Testis (tissue), 3 donors: Measurements from ENCODE around the gene AOC2. TPM values are rescaled to one million over a fixed set of nuclear protein-coding genes. Genes with fewer than 3 reads are reported as not detected.

Experiments
- DNase-seq: peaks from one replicate; pipeline ENCODE4 v3.0.0-alpha.2; 2019
- H3K27ac ChIP-seq, 2 donors: fragments of 200-600 bp; sonication (generic); one replicate each; pipeline ENCODE4 v1.5.1; 2019
- H3K27me3 ChIP-seq: fragments of 200-600 bp; sonication (generic); one replicate; pipeline ENCODE4 v1.5.1; 2019
- H3K36me3 ChIP-seq: fragments of 200-600 bp; sonication (generic); one replicate; pipeline ENCODE4 v1.5.1; 2017; ENCODE audit warnings: low read depth; ENCODE audit errors: missing control alignments
- H3K4me1 ChIP-seq: fragments of 200-600 bp; sonication (generic); one replicate; pipeline ENCODE4 v1.5.1; 2019
- H3K4me3 ChIP-seq, 2 donors: fragments of 200-600 bp; sonication (generic); one replicate each; pipeline ENCODE4 v1.5.1; 2017 to 2019
- H3K9me3 ChIP-seq: fragments of 200-600 bp; sonication (generic); one replicate; pipeline ENCODE4 v1.5.1; 2017
- CTCF ChIP-seq, 3 experiments: fragments of 450-650 bp in 2 of 3; fragments of 200-600 bp in 1 of 3; sonication (generic) in 1 of 3; IDR thresholded peaks; one replicate each; pipeline ENCODE4 v1.5.1; 2016 to 2019; ENCODE audit warnings: antibody characterized with exemption in 3 of 3, mild to moderate bottlenecking in 2 of 3, moderate library complexity in 1 of 3
- POLR2A ChIP-seq: fragments of 450-650 bp; IDR thresholded peaks from one replicate; pipeline ENCODE4 v1.6.1; 2017; ENCODE audit warnings: antibody characterized with exemption, mild to moderate bottlenecking, moderate library complexity
- WGBS, 2 donors: methylation state at CpG; one replicate each; pipeline ENCODE4 v1.1.5; 2018; 5-methylcytosine and 5-hydroxymethylcytosine counted together
- intact Hi-C: fragments of 100-400 bp; cut with DNase I; formaldehyde crosslinking; loops from one replicate; pipeline ENCODE4 v1.15.1; 2023; ENCODE audit warnings: low total_unique reads
- polyA plus RNA-seq: library from polyadenylated mRNA; stranded (reverse); fragments of 350-450 nt; fragmentation: Illumina TruSeq; extraction: RNeasy Lipid Tissue Mini Kit (QIAGEN cat#74804); gene quantifications from one replicate; pipeline ENCODE4 v1.2.3, GENCODE V29; 2014; ENCODE audit warnings: low read depth, low replicate concordance; ENCODE audit not compliant: insufficient read depth
- total RNA-seq, 2 donors: library from RNA; depleted of rRNA; stranded (reverse); fragments of >200 nt; gene quantifications; one replicate each; pipeline ENCODE4 v1.2.3, GENCODE V29; 2016

AOC2 gene
- total and polyA plus RNA-seq, 3 donors from 2014 or later: 5.7 to 14.6 (median 10.3) TPM

- 32 to 47% methylated on average over 9 of the region's 9 CpGs for WGBS, 2 donors
- Histone ChIP-seq H3K27me3 (no peaks in the 10 kb centered on the region), H3K9me3 (no peaks in the 10 kb centered on the region), H3K4me3 (peak overlapping the region; percentile 87 to 99), H3K27ac (peak overlapping the region; percentile 77 to 87), H3K4me1 (peaks cover 10% of the 10 kb centered on the region), H3K36me3 (no peaks in the 10 kb centered on the region)
- no peak for DNase-seq
- intact Hi-C loops: no loop called here
- TF ChIP-seq CTCF (IDR thresholded peaks at IDR 0.05) (no peak), POLR2A (no peak)
Observed at GRCh38 chr17:42832213-42832933, 12.0 kb upstream of the AOC2 start.

DNA sequence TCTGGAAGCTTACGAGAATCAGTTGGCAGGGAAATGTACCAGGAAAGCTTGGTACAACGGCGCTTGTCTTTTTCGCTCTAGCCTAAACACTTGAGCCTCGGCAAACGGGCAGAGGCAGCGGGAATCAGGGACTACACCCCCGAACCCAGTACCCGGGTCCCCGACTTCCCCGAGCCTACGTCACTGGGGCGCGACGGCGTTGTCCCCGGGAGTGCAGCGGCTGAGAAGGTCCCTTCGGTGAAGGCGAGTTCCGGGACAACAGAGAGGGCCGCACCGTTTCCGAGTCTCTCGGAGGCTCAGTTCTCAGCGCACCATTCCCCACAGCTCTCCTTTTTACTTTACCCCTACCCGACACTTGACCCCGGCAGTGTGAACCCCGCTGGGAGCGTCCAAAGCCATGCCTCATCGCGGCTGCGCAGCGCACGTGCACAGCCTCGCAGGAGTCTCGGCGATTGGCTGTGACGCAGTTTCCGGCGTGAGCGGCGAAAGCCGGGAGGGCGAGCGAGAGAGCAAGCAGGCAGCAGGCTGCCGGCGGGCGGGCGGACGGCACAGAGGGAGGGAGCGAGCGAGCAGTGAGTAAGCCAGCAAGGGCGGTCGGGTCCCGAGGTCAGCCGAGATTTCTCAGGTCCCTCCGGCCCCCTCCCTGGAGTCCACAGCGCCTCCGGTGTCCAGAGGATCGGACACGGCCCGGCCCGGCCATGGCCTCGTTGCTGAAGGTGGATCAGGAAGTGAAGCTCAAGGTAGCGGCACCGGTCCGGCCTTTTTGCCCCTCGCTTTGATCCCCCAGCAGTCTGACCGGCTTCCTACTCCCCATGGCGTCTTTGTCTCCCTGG is 11.2 kb upstream of the AOC2 start, which contains the start of gene PSME3:
PSME3 (plus strand) TSS at position 464 of the 833 bp plus-strand sequence; CDS start at position 699, 235 bp downstream.
- Histone ChIP-seq H3K9me3 (no peaks in the 10 kb centered on the region), H3K27me3 (no peaks in the 10 kb centered on the region), H3K4me3 (peak within 1 kb of the TSS; percentile 87 to 99), H3K4me1 (peaks cover 10% of the 10 kb centered on the region), H3K36me3 (no peaks in the 10 kb centered on the region), H3K27ac (peak within 1 kb of the TSS; percentile 77 to 87)
- WGBS, 2 donors: 0% methylated on average over 11 to 55 of the region's 71 CpGs
- intact Hi-C loops: no loop called here
- DNase-seq: peak; percentile 95
- no peak for TF ChIP-seq CTCF (IDR thresholded peaks at IDR 0.05)
- peak; percentile 51 for TF ChIP-seq POLR2A

- DNase-seq: peak; percentile 23
- TF ChIP-seq POLR2A (no peak), CTCF (IDR thresholded peaks at IDR 0.05) (no peak)
- H3K27ac ChIP-seq: peak overlapping the region; percentile 77 to 87
- no peaks in the 10 kb centered on the region for H3K9me3 ChIP-seq
- WGBS, 2 donors: 6 to 7% methylated on average over 13 to 18 of the region's 18 CpGs
- peaks cover 10% of the 10 kb centered on the region for H3K4me1 ChIP-seq
- H3K4me3 ChIP-seq: peak overlapping the region; percentile 87 to 99
- intact Hi-C loops: no loop called here
- H3K36me3 ChIP-seq: no peaks in the 10 kb centered on the region
- no peaks in the 10 kb centered on the region for H3K27me3 ChIP-seq
Observed at GRCh38 chr17:42833767-42834422, 10.5 kb upstream of the AOC2 start.

DNA sequence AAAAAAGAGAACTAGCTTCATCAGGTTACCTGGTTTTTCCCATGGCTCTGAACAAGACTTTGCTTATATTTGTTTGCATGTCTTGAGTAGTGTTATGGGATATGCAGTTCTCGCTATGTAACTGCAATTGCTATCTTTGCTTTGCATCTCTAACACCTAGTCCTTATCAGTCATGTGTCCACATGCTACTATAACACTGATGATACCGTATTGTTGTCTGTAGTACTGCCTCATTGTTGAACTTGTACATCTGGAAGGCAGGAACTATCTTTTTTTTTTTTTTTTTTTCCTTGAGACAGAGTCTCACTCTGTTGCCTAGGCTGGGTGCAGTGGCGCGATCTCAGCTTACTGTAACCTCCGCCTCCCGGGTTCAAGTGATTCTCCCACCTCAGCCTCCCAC is 8.6 kb upstream of the AOC2 start:
- intact Hi-C loops: no loop called here
- Histone ChIP-seq H3K36me3 (no peaks in the 10 kb centered on the region), H3K9me3 (no peaks in the 10 kb centered on the region), H3K27me3 (no peaks in the 10 kb centered on the region), H3K4me1 (peaks cover 10% of the 10 kb centered on the region), H3K4me3 (no peak overlapping the region), H3K27ac (no peak overlapping the region)
- no peak for DNase-seq
- TF ChIP-seq CTCF (IDR thresholded peaks at IDR 0.05): no peak
- TF ChIP-seq POLR2A: no peak
- WGBS, 2 donors: 91 to 97% methylated on average over 6 of the region's 6 CpGs
